Measurements from ENCODE around the gene USP6NL.
A peak's percentile ranks its signal among the peaks of the same experiment; 100 is the strongest.

USP6NL gene

GRCh38 chr10:11588873-11589574 lies 22.4 kb downstream of the USP6NL start:
- no peak for DNase-seq

GRCh38 chr10:11587722-11588259 lies 23.7 kb downstream of the USP6NL start:
- DNase-seq = no peak

- DNase-seq = no peak
These were observed 25.3 kb downstream of the USP6NL start for GRCh38 chr10:11586170-11586569.

- peak; percentile 16 for DNase-seq
These were observed 30.2 kb downstream of the USP6NL start for GRCh38 chr10:11581213-11581612.

- no peak for DNase-seq
These were observed 31.6 kb downstream of the USP6NL start for GRCh38 chr10:11579885-11580284.

- no peak for DNase-seq
These were observed 32.6 kb downstream of the USP6NL start for GRCh38 chr10:11578802-11579255.

GRCh38 chr10:11576092-11576809 lies 35.2 kb downstream of the USP6NL start:
- no peak for DNase-seq

- peak; percentile 39 for DNase-seq
These were observed 38.0 kb downstream of the USP6NL start for GRCh38 chr10:11573497-11573896.

- no peak for DNase-seq
These were observed 40.7 kb downstream of the USP6NL start for GRCh38 chr10:11570751-11571150.

GRCh38 chr10:11569471-11569870 lies 42.0 kb downstream of the USP6NL start:
- no peak for DNase-seq

- DNase-seq = no peak
These were observed 42.9 kb downstream of the USP6NL start for GRCh38 chr10:11568578-11568977.

- no peak for DNase-seq
These were observed 46.7 kb downstream of the USP6NL start for GRCh38 chr10:11564741-11565140.

- no peak for DNase-seq
These were observed 47.5 kb downstream of the USP6NL start for GRCh38 chr10:11563936-11564335.

- DNase-seq = no peak
These were observed 48.6 kb downstream of the USP6NL start for GRCh38 chr10:11562888-11563287.

- DNase-seq = no peak
These were observed 51.3 kb downstream of the USP6NL start for GRCh38 chr10:11560076-11560709.

- DNase-seq = no peak
These were observed 53.5 kb downstream of the USP6NL start for GRCh38 chr10:11557967-11558366.

- DNase-seq = no peak
These were observed 53.9 kb downstream of the USP6NL start for GRCh38 chr10:11557513-11557912.

GRCh38 chr10:11555556-11555955 lies 55.9 kb downstream of the USP6NL start:
- DNase-seq = no peak

GRCh38 chr10:11553773-11554381 lies 57.6 kb downstream of the USP6NL start:
- DNase-seq = no peak

GRCh38 chr10:11551916-11552602 lies 59.4 kb downstream of the USP6NL start:
- DNase-seq = peak; percentile 93

GRCh38 chr10:11551104-11551503 lies 60.3 kb downstream of the USP6NL start:
- DNase-seq = no peak

- DNase-seq = no peak
These were observed 62.7 kb downstream of the USP6NL start for GRCh38 chr10:11548768-11549099.
